GM19239 (cell line): ENCODE measurements around the gene TMEM255A.
A peak's percentile ranks its signal among the peaks of the same experiment; 100 is the strongest.
"Not testable (repeated sequence)": the region's sequence is repeated elsewhere in the genome, so short reads cannot be mapped to it uniquely, and the experiment has no call there.

ENCODE experiments used
- DNase-seq: peaks from one replicate; pipeline ENCODE4 v3.0.0; 2011; ENCODE audit warnings: low spot score; ENCODE audit not compliant: insufficient read length
- FAIRE-seq: peaks from 2 replicates; lab custom pipeline; 2011; peaks lifted over from hg19 to GRCh38; lab: Jason Lieb, UNC

The TMEM255A gene

DNA sequence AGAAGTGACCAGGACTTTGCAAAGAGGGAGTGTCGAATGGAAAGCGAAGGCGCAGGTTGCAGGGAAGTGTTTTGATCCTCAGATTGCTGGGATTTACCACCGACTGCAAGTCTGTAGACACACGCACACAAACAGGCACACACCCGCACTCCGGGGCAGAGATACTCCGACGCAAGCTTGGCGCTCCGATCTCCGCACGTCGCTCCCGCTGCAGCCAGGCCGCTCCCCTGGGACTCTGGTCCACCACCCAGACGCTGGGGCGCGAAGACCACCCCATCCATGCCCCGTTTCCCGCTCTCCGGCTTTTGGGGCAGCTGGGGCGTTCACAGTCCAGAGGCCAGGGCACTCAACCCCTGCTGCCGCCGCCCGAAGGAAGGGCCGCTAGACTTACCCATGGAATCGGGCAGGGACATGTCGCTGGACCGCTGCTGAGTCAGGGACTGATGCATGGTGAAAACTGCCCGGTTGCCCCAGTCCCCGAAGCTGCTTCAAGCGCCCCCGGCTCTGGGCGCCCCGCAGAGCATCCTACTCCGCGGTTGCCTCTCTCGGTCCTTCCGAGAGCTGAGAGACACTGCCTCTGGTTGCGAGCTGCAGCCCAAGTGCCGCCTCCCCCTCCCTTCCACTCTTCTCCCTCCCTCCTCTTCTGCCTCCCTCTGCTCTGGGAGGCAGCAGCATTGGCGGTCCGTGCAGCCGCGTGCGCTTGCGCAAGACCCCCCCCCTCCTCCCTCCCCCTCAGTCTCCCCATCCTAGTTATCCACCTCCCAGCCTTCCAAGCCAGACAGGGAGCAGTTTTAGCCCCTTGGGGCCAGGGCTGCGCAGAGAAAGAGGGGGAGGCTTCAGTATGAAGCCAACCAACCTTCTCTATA lies at the start of gene TMEM255A:
TMEM255A (minus strand) TSS at position 601 of the 866 bp plus-strand sequence; CDS start at position 449, 152 bp downstream.
- no peak for DNase-seq
- FAIRE-seq, result no peak

- DNase-seq (no peak), FAIRE-seq (no peak)
Observed at GRCh38 chrX:120358737-120359456, 47.6 kb upstream of the TMEM255A start.

- DNase-seq (no peak), FAIRE-seq (no peak)
Observed at GRCh38 chrX:120357186-120357585, 45.9 kb upstream of the TMEM255A start.

DNA sequence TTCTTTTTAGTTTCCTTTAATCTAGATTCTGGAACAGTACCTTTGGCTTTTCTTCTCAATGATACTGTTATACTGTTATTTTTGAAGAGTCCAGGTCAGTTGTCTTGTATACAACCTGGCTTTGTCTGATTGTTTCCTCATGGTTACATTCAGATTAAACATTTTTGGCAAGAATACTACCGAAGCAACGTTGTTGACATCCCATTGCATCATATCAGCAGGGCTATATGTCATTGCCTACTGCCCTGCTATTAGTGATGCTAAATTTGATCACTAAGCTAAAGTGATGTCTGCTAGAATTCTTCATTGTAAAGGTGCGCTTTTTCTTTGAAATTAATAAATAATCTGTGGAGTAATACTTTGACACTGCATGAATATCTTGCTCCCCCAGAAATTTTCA lies 44.8 kb upstream of the TMEM255A start:
- no peak for DNase-seq
- FAIRE-seq, result no peak

DNA sequence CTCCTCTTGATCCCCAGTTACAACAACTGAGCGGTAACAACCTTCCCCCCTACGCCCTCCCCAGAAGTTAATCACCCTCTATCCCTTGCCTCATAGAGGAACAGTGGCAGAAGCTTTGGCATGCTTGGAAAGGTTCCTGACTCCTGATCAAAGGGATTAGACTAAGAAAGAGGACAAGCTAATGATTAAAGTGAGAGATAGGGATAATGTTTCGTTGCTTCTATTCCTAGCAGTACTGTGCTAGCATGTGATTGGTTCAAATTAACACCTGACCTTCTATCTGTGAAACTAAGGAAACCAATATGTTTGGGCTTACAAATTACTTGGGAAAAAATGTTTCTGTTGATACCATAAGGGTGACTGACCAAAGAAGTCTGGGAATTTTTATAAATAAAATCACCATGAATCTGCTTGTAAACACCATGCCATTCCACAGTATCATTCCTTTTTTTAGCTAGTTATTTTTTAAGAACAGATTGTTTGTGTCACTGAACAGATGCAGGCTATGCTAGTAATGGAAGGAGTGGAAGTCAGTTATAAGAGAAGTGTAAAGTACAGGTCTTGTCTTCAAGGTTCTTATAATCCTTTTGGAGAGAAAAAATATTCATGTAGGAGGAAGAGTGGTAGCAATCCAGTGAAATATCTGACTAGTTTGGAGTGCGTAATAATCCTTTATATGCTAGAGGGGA lies 39.3 kb upstream of the TMEM255A start:
- DNase-seq (no peak), FAIRE-seq (no peak)

DNA sequence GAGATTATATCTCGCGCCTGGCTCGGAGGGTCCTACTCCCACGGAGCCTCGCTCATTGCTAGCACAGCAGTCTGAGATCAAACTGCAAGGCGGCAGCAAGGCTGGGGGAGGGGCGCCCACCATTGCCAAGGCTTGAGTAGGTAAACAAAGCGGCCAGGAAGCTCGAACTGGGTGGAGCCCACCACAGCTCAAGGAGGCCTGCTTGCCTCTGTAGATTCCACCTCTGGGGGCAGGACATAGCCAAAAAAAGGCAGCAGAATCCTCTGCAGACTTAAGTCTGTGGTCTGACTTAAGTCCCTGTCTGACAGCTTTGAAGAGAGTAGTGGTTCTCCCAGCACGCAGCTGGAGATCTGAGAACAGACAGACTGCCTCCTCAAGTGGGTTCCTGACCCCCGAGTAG lies 33.3 kb upstream of the TMEM255A start:
- DNase-seq, result not testable (repeated sequence)

DNA sequence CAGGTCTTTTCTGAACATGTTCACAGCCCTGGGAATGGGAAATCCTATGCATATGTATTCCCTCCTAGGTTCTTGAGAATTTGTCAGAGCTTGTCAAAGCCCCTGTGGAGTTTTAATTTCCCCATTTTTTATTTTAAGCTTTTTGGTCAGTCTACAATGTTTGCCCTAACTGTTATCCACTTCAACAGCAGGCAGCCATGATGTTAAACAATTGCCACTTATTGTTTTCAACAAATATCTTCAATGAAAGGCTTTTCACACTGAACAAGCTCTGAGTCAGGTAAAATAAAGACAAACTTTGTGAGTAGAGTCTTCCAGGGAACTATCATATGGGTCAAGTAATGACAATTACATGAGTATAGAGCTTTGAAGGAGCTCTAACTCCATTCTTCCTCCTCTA lies 25.6 kb upstream of the TMEM255A start:
- FAIRE-seq (no peak), DNase-seq (no peak)

More for the DNA sequence above, 33.3 kb upstream of the TMEM255A start:
- FAIRE-seq, result not testable (repeated sequence)

DNA sequence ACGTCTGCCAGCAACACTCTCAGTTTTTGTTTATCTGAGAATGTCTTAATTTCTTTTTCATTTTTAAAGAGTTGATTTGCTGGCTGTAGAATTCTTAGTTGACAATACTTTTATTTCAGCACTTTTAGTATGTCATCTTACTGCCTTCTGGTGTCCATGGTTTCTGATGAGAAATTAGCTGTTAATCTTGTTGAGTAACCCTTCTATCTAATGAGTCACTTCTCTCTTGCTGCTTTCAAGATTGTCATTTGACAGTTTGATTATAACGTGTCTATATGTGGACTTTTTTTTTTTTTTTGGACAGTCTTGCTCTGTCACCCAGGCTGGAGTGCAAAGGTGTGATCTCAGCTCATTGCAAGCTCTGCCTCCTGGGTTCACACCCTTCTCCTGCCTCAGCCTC lies 24.0 kb upstream of the TMEM255A start:
- no peak for DNase-seq

DNA sequence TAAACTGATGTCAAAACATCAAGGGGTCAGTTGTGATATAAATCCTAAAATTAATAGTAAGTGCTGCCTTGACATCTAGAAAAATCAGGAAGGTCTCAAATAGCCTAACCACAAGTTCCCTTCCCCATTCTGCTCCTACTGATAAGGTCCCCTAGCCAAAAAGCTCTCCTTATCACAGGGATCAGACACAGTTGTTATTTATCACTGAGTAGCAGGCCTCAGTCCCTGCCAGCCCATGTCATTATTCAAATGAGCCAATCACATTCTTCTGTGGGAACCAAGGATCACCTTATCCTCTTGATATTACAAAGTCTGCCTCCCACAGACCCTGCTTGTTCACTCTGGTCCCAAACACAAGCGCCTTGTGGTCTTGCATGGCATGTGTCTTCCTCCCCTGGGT lies 23.3 kb upstream of the TMEM255A start:
- DNase-seq (no peak), FAIRE-seq (no peak)

More for the DNA sequence above, 24.0 kb upstream of the TMEM255A start:
- FAIRE-seq, result no peak

GRCh38 chrX:120334151-120334550 lies 22.9 kb upstream of the TMEM255A start:
- DNase-seq, result no peak
- FAIRE-seq, result no peak

DNA sequence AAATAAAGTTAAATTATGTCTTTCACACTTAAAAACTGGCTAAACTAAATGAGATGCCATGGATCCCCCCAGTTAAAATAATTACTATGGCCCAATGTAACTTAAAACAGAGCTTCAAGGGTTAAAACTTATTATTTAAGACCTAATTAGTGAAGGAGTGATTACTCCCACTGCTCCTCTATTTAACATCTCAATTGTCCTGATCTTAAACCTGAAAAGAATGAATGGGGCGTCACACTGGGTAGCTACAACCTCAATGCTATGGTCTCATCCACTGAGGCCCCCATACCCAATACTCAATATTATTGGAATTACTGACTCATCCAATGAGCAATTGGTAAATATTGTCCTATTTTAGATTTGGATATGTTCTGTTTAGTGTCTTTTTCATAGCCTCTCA lies 21.1 kb upstream of the TMEM255A start:
- DNase-seq, result no peak
- no peak for FAIRE-seq

GRCh38 chrX:120331116-120331515 lies 19.9 kb upstream of the TMEM255A start:
- no peak for DNase-seq
- FAIRE-seq, result no peak

DNA sequence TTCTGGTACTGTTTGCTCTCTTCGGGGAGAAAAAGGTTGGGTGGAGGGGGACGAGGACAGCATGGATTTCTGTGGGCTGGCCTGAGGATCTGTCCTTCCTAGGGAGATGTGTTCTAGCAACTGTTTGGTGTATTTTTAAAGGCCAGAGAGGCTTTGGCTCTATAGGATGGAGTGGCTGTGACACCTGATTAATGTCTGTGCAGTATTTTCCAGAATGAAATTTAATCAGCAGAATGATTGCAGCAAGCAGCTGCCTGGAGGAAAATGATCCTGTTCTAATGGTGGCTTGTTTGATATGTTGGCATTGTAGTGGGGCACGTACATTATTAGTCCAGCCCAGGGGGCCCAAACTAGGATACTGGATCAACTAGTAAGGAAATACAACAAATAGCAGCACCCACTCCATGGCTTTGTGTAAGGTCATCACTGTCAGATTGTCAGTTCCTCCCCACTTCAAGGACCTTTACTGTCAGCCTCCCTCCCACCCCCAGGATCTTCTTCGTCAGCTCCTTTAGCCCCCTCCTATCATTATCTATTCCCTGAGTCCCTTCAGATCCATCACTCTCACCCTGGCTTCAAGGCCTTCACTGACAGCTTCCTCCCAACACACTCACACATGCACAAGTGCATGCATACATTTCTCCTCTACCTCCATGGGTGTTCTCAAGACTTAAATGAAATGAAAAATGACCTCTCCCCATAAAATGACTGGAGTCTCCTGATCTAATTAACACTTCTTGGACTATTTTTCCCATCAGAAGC lies 10.4 kb upstream of the TMEM255A start:
- FAIRE-seq, result no peak
- DNase-seq, result no peak

GRCh38 chrX:120318411-120318810 lies 7.2 kb upstream of the TMEM255A start:
- DNase-seq (no peak), FAIRE-seq (no peak)

DNA sequence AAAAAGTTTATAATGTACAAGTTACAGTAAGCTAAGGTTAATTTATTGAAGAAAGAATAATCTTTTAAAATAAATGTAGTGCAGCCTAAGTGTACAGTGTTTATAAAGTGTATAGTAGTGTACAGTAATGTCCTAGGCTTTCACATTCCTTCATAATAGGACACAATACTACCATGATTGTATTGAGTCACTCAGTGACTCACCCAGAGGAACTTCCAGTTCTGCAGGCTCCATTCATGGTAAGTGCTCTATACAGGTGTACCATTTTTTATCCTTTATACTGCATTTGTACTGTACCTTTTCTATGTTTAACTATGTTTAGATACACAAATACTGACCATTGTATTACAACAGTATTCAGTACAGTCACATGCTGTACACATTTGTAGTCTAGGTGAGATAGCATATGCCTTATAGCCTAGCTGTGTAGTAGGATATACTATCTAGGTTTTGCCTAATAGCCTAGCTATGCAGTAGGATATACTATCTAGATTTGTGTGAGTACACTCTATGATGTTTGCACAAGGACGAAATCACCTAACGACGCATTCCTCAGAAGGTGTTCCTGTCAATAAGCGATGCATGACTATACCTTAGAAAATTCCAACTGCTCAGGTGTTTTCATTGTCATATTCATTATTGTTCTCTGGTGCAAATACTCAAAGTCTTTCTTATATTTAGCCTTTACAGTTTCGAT lies 5.5 kb upstream of the TMEM255A start:
- DNase-seq, result no peak

GRCh38 chrX:120315776-120316175 lies 4.5 kb upstream of the TMEM255A start:
- FAIRE-seq (no peak), DNase-seq (no peak)

More for the DNA sequence above, 5.5 kb upstream of the TMEM255A start:
- FAIRE-seq, result peak; percentile 18

DNA sequence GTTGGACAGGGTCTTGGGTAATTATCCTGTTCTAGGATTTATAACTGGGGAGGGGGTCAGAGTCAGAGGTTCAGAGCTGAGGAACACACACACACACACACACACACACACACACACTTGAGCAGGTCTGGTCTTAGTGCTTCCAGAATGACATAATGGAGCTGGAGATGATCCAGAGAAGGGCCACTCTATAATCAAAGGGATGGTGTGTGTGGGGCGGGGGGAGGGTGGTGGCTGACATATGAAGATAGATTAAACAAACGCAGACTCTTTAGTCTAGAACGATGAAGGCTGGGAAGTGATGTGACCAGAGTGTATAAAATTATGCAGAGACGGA lies 434 bp upstream of the TMEM255A start:
- no peak for DNase-seq

DNA sequence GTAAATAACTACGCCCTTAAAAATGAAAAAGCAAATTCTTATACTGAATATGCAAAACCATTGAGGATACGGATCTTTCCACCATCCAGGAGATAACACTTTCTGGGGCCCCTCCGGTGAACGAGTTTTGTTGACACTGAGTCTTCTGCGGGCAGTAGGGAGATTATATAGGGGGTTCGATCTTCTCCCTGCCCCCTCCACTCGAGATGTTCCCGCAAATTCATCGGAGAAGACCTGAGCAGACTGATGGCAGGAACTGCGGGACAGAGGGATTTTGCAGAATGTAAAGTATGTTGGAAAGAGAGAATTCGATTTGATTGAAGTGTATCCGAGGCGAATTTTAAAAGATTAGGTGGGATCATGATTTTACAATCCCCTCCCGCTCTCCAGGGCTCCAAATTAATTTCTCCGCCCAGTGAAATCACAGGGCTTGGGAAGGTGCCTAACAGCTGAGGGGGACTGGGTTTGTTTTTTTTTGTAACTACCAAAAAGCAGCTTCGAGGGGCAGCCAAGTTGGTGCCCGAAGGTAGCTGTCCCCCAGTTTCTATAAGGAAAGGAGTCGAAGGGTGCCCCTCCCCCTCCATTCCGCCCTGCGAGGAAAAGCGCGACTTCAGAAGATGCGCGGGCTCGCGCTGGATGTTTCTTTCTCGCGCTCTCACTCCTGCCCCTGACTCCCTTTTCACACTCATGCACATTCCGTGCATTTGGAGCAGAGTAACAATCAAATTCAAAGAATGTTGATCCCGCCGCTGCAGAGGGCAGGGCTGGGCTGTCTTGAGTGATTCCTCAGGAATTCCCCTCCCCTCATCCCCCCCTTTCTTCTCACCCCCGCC lies 1.2 kb downstream of the TMEM255A start:
- FAIRE-seq, result peak; percentile 52
- no peak for DNase-seq

More for the DNA sequence above, 434 bp upstream of the TMEM255A start:
- no peak for FAIRE-seq
